Urothelium cell line (cell line): ENCODE measurements around the gene DOCK9.
"Not testable (repeated sequence)": the region's sequence is repeated elsewhere in the genome, so short reads cannot be mapped to it uniquely, and the experiment has no call there.

Source experiments
- DNase-seq: peaks from one replicate; pipeline ENCODE4 v3.0.0; 2011; ENCODE audit warnings: low spot score, mixed read lengths
- FAIRE-seq: peaks from 2 replicates; lab custom pipeline; 2011; peaks lifted over from hg19 to GRCh38; lab: Jason Lieb, UNC

DOCK9 gene

DNA sequence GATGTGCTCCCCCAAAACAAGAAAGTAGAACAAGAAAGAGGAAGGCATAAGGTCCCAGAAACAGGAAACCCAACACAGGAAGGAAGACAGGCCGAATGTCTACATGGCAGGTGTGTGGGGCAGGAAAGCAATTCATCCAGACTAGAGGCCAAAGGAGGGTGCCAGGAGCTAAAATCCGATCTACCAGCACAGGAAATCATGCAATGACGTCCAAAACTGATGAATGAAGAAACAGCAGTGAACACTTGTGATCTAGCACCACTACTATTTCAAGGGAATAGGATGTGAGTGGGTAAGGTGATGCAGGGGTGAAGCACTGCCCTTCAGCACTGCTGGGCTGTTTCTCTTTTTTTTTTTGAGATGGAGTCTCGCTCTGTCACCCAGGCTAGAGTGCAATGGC lies 59.1 kb downstream of the DOCK9 start:
- FAIRE-seq: no peak
- no peak for DNase-seq

GRCh38 chr13:98917116-98917515 lies 60.7 kb downstream of the DOCK9 start:
- no peak for DNase-seq
- FAIRE-seq: no peak

DNA sequence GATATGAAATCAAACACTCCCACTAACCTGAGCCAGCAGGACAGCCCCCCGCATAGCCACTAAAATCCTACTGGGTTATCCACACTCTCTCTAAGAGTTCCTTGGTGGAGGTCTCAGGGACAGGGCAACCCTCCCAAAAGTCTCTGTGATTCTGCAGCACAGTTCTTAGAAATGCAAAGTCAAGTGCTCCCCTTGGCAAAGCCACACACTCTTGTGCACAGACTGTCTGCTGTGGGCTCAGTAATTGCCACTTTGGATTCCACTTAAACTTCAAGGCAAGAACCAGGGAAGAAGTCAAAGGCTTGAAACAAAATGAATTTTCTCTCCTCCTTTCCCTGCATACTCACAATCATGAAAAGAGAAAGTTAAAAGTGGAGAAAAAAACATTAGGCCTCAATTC lies 61.5 kb downstream of the DOCK9 start:
- FAIRE-seq (no peak), DNase-seq (no peak)

DNA sequence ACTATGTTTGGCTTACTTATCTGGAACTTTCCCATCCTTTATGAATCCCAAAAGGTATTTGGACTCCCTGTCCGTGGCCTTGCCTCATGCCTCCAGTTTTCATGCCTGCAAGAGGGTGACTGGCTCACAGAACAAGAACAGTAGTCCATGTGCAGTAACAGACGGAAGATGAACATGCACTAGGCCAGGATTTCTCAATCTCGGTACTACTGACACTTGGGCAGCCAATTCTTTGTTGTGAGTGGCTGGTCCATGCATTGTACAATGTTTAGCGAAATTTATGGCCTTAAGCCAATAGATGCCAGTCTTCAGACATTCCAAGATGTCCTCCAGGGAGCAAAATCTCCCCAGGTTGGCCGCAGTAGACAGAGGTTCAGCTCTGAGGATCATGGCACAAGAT lies 61.9 kb downstream of the DOCK9 start:
- DNase-seq (no peak), FAIRE-seq (no peak)

- FAIRE-seq (no peak), DNase-seq (no peak)
These were observed 62.3 kb downstream of the DOCK9 start for GRCh38 chr13:98915563-98915962.

GRCh38 chr13:98913741-98914140 lies 64.1 kb downstream of the DOCK9 start:
- FAIRE-seq: no peak
- DNase-seq: no peak

- DNase-seq (no peak), FAIRE-seq (no peak)
These were observed 65.0 kb downstream of the DOCK9 start for GRCh38 chr13:98912846-98913245.

- no peak for FAIRE-seq
- peak; percentile 31 for DNase-seq
These were observed 67.3 kb downstream of the DOCK9 start for GRCh38 chr13:98910501-98910951.

DNA sequence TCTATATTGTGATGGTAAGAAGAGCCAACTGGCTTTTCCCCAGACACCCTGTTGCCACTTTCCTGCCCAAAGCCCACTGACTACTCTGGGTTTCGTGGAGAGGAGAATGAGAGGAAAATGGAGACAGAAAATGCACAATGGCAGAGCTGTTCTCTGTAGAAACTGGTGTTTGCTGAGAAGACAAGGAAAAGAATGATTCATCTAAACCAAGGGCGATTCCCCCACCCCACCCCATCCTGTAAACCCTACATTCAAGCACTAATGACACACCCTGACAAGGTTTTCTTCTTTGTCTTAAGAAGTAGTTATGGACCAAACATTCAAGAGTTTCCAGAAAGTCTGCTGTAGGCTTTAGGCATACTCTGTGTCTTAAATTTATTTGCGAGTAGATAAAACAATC lies 68.8 kb downstream of the DOCK9 start:
- FAIRE-seq (no peak), DNase-seq (no peak)

DNA sequence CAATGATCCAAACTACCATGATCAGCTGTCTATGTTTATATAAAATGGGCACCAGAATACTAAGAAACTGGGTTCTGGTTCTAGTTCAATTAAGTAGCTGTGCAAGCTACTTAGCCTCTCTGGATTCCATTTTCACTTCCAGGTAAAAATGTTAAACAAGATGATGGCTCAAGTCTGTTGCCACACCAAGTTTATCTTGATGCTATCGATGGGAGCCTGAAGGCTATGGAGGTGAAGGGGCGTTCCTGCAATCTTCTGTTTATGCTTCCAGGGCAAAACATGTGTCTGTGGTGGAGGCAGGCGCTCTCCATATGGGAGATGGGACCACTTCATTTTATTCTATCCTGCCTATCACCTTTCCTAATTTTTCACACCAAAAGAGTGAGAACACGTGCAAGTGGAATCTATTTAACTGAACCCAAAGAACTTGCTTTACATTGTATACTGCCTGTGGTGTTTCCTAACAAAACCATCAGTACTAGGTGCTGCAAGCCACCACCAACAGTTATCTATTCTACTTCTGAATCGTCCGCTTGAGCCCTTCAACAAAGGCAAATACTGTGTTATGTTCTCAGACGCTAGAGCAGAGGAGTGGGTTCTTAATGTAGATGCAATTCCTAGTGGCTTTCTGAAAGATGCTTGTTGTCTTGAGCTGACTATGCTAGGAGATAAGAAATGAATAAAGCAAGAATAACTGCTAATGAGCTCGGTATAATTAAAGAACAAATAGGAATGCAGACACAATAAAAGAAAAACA lies 70.9 kb downstream of the DOCK9 start:
- FAIRE-seq: no peak
- DNase-seq: no peak

DNA sequence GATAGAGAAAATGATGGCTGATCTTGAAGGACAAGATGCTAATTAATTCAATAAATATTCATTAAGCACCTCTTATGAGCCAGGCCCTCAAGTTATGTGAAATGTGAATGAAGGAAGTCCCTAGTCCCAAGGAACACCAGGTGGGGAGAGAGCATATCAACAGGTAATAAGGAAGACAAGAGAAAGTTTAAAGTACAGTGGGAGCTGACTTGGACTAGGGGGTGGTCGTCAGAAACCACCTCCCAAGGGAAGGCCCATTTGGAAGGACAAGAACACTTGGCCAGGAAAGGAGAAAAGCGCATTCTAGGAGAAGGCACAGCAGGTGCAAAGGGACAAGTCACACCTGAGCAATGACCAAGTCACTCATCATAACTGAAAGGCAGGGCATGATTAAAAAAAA lies 72.7 kb downstream of the DOCK9 start:
- FAIRE-seq (no peak), DNase-seq (no peak)

GRCh38 chr13:98900442-98900841 lies 77.4 kb downstream of the DOCK9 start:
- FAIRE-seq: no peak
- DNase-seq: no peak

GRCh38 chr13:98897706-98898105 lies 80.2 kb downstream of the DOCK9 start:
- no peak for FAIRE-seq
- DNase-seq: no peak

- DNase-seq (no peak), FAIRE-seq (no peak)
These were observed 81.1 kb downstream of the DOCK9 start for GRCh38 chr13:98896868-98897144.

DNA sequence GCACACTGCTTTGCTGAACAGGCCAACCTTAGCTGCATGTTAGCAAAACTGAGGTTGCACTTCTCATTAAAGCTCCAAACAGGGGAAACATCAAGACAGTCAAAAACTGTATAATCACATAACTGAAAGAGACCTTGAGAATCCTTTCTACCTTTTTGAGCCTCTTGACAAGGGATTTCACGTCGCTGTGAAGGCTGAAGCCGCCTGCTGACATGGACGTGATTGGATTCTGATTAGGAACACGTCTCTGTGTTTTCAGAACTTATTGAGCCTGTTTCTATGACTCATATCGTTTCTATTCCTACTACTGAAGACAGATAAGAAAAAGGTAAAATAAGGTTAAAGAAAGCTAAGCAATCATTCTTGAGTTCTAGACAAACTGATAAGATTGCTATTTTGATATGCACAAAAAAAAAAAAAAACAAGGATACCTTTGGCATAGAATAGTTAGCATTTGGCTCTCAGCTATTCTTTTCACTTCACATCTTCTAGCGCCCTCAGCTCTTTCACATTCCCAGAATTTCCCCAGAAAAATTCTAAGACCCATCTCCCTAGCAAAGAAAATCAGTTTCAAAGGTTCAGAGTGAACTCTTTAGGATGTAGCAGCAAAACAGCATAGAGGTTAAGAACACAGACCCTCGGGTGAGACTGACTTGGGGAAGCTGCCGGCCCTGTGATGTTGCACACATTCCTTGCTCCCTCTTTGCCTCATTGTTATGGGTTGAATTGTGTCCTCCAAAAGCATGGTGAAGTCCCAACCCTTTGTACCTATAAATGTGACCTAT lies 81.6 kb downstream of the DOCK9 start:
- no peak for FAIRE-seq
- DNase-seq: no peak

DNA sequence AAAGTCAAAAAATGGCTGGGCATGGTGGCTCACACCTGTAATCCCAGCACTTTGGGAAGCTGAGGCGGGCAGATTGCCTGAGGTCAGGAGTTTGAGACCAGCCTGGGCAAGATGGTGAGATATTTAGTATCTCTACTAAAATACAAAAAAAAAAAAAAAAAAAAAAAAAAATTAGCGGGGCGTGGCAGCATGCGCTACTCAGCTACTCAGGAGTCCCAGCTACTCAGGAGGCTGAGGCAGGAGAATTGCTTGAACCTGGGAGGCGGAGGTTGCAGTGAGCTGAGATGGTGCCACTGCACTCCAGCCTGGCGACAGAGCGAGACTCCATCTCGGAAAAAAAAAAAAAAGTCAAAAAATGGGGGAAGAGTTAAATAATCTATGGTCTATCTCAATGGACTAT lies 83.0 kb downstream of the DOCK9 start:
- not testable (repeated sequence) for DNase-seq, FAIRE-seq

- DNase-seq (no peak), FAIRE-seq (no peak)
These were observed 84.5 kb downstream of the DOCK9 start for GRCh38 chr13:98893371-98893770.

GRCh38 chr13:98892821-98893220 lies 85.0 kb downstream of the DOCK9 start:
- no peak for FAIRE-seq

DNA sequence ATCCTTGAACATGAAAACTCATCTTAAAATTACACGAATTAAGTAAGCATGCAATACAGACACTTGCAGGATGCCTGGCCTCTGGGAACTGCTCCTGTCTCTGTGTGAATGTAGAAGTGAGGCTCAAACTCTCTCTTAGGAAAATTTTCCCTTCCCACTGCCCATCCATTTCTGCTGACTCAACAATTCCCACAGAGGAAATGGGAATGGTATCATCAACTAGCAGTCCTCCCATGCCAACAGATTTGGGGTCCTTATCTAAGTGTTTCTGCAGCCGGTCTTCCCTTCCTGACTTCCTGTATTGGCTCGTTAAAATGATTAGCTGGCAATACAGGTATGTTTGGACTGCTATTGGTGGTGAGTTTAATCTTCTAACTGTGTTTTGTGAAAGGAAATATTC lies 85.8 kb downstream of the DOCK9 start:
- DNase-seq (no peak), FAIRE-seq (no peak)

More at GRCh38 chr13:98892821-98893220, 85.0 kb downstream of the DOCK9 start:
- no peak for DNase-seq

GRCh38 chr13:98890925-98891324 lies 86.9 kb downstream of the DOCK9 start:
- DNase-seq (no peak), FAIRE-seq (no peak)

- peak; percentile 58 for DNase-seq
- FAIRE-seq: no peak
These were observed 87.7 kb downstream of the DOCK9 start for GRCh38 chr13:98890186-98890585.

- FAIRE-seq (no peak), DNase-seq (no peak)
These were observed 88.3 kb downstream of the DOCK9 start for GRCh38 chr13:98889419-98890085.
